Hematopoietic multipotent progenitor cell treated with erythropoietin and hydrocortisone succinate and interleukin-3 and kit ligand, for 6 days (in vitro differentiated cells): Measurements from ENCODE around the gene LAMTOR1.
"Not testable (repeated sequence)": the region's sequence is repeated elsewhere in the genome, so short reads cannot be mapped to it uniquely, and the experiment has no call there.

ENCODE experiments used
- DNase-seq: peaks from one replicate; pipeline ENCODE4 v3.0.0-alpha.2; 2015

LAMTOR1 gene

DNA sequence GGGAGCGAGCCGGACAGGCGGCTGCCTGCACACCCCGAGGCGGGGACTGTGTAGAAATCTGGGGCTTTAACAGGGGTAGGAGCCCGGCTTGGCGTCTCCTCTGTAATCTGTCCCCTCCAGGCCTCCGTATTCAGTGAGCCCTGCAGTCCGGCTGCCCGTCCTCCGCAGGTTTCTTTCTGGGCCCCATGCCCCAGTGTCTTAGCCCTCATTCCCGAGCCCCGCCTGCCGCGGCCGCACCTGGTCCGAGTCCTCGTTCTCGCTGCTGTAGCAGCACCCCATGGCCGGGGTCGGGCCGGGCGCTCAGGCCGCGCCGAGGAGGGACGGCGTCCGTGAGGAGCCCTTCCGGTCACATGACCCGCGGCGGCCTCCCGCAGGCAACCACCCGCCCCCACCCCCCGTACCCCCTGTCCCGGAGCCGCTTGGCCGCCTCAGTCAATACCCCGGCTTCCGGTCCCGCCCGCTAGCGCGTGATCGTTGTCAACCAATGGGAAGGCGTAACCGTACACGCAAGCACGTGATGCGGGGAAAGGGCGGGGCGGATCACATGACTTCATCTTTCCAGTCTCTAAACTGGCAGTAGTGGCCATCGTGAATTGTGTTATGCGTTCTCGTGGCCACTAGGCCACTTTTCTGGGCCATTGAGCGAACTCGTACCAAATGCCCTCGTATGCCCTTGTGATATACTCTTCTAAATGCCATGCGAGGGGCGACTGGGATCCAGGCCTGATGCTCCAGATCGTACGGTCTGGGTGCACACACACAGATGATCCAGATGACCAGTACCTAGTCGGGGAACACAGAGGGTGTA is at the start of gene LAMTOR1:
Gene LAMTOR1, minus strand, starts transcription at position 352 of the 808 bp plus-strand sequence. Its CDS starts 73 bp downstream, at position 279.
- peak; percentile 100 for DNase-seq

DNA sequence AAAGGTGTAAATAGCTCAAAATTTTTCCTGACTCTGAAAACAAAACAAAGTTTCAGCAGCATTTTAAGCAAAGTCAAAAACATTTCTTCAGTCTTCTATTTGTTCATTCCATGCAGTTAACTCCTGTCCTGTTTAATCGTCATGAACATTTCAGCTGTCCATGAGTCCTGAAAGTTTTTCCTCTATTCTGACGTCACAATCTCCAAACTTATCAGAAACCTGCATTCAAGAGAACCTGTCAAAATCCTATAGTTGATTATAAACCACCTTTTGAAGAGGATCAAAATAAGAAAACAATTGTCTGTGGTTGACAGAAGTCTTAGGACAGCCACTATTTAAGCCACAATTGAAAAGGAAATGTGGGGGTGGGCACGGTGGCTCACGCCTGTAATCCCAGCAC is 47.8 kb upstream of the LAMTOR1 start:
- DNase-seq = no peak

DNA sequence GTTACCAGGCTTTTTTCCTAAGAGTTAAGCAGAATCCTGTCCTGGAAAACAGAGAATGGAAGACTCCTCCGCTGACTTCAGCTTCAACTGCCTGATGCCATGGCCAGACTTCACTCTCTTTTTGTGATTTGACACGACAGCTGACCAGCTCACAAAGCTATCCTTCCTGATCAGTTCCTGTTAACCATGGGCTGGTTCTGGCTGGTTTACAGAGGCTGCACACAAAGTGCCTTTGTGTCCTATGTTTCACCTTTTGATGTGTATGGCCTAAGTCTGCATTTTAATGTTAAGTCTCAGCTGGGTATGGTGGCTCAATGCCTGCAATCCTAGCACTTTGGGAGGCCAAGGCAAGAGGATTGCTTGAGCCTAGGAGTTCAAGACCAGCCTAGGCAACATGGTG is 43.5 kb upstream of the LAMTOR1 start:
- DNase-seq = no peak

DNA sequence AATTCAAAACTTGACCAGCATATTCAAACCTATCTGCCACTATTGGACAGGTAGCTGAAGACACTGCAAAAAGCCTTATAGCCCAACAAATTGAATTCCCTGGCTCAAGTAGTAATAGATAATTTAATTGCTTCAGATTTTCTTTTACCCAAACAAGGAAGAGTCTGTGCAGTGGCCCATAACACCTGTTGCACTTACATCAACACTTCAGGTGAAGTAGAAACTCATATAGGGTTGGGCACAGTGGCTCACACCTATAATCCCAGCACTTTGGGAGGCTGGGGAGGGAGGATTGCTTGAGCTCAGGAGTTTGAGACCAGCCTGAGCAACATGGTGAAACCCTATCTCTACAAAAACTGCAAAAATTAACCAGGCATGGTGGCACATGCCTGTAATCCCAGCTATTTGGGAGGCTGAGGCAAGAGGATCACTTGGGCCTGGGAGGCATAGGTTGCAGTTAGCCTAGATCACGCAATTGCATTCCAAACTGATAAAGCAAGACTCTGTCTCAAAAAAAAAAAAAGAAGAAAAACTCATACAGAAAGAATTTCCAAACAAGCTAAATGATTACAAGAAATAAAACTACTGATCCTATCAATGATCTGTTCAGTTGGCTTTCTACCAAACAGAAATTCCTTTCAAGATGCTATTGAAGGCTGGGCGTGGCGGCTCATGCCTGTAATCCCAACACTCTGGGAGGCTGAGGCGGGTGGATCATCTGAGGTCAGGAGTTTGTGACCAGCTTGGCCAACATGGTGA is 41.9 kb upstream of the LAMTOR1 start:
- DNase-seq = no peak

DNA sequence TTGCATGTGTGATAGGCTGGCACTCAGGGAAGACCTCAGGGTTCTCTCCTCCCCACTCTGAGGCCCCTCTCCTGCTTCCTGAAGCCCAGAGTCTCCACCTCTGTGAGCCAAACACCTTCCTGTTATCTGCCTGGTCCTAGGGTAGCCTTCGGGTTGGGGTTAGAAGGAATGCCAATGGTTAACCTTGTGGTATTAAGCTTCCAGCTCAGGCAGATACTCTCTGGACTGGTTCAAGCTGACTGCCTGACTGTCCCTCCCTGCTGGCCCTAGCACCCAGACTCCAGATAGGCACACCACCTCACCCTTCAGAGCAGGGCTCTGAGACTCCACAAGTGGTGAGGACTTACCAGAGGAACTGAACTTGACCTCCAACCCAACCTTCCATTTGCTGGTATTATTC is 39.4 kb upstream of the LAMTOR1 start:
- DNase-seq = not testable (repeated sequence)

DNA sequence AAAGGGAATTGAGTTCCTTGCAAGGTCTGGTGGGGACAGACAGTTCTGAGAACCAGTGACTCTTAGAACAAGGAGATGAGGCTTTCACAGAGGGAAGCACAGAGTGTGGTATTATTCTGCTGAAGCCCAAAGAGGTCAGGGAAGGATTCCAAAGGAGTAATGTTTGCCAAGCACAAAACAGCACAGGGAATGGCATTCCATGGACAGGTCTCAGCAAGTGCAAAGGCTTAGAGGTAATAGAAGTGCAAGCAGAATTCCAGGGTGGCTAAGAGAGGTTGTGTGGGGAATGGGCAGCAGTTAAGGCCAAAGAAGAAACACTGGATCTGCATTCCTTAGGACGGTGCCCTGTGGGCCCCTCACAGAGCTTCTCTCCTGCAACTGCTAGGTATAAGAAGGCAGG is 39.0 kb upstream of the LAMTOR1 start:
- not testable (repeated sequence) for DNase-seq

DNA sequence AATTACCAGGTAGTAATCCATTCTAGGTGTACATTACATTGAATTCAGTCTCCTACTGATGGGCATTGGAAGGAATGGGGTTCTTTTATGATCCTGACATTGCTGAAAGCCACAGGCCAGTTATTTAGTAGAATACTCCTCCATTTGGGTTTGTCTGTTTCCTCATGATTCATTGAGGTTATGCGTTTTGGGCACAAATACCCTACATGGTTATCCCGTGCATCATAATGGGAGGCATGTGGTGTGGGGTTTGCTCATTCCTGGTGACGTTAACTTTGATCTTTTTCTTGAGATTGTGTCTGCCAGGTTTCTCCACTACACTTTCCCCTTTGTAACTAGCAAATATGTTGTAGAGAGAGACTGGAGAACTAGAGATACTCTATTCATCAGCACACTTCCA is 38.0 kb upstream of the LAMTOR1 start:
- DNase-seq = no peak

DNA sequence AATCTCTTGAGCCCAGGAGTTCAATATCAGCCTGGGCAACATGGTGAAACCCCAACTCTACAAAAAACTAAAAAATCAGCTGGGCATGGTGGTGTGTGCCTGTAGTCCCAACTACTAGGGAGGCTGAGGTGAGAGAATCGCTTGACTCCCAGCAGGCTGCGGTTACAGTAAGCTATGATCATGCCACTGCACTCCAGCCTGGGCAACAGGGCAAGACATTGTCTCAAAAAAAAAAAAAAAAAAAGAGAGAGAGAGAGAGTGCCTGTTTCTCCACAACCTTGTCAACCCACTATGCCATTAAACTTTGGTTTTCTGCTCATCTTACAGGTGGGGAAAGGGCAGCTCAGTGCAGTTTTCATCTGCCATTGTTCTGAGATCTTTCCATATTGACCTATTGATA is 37.6 kb upstream of the LAMTOR1 start:
- DNase-seq = no peak

DNA sequence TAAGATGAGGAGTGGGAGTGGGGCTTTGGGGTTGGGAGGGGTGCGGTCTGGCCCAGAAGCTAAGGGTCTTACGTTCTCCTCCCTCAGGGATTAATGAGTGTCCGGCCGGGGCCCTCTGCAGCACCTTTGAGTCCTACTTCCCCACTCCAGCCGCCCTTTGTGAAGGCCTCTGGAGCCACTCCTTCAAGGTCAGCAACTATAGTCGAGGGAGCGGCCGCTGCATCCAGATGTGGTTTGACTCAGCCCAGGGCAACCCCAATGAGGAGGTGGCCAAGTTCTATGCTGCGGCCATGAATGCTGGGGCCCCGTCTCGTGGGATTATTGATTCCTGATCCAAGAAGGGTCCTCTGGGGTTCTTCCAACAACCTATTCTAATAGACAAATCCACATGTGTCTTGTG is 36.4 kb upstream of the LAMTOR1 start:
- DNase-seq = no peak

DNA sequence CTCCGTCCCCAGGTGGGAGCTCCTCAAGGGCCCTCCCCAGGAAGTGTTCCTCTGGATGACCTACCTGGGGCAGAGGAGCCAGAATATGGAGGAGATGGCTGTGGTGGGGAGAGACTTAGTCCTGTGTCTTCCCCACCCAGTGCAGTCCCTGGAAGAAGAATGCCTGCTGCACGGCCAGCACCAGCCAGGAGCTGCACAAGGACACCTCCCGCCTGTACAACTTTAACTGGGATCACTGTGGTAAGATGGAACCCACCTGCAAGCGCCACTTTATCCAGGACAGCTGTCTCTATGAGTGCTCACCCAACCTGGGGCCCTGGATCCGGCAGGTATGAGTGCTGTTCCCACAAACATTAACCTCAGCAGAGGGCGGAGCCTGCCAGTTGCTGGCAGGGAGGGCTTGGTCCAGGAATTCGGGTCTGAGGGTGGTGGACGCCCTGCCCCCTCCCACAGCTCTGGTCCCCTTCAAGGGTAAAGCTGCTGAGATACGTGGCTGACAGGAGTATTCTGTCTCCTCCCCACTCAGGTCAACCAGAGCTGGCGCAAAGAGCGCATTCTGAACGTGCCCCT is 35.8 kb upstream of the LAMTOR1 start:
- no peak for DNase-seq

DNA sequence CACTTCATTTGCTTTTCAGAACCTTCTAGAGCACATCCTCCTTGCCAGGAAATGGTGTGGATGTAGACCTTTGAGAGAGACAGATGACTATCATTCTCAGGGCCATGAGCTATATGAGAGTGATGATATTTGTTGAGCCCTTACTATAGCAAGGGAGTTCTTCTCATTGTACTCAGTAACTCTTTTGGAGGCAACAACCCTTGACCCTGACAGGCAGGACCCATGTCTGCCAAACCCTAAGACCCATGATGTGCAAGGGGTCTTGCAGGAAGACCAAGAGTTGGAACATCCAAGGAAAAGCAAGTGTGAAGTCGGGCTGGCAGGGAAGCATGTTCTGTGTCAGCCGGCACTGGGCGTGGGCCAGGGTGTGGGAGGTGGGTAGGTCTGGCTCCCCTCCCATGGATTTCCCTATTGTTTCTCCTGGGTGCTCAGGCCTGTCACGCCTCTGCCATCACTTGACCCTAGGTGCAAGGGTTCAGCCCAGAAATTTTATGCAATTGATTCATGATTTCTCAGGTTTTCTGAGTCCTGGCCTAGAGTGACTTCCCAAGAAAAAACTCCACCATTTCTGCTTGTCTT is 33.7 kb upstream of the LAMTOR1 start:
- no peak for DNase-seq

DNA sequence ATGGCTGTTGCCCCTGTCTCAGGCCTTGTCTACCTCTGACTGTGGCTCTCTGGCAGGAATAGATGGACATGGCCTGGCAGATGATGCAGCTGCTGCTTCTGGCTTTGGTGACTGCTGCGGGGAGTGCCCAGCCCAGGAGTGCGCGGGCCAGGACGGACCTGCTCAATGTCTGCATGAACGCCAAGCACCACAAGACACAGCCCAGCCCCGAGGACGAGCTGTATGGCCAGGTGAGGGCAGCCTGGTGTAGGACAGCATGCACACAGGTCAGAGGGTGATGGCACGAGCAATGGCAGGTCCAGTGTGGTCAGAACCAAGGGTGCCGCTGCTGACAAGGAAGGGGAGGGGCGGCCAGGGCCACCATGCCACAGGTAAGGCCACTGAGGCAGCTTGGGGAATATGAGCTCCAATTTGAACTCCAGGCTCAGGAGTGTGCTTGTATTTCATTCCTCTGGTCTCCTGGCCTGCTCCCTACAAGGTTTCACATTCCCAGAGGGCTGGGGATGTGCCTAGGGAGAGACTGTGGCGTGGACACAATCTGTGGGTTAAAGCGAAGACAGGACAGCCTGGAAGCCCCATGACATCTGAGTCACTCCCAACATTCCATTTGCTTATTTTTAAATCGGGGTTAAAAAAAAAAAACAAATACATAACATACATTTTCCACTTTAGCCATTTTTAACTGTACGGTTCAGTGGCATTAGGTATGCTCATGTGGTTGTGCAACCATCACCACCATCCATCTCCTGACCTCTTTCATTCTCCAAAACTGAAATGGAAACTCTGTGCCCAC is 33.0 kb upstream of the LAMTOR1 start:
- no peak for DNase-seq

DNA sequence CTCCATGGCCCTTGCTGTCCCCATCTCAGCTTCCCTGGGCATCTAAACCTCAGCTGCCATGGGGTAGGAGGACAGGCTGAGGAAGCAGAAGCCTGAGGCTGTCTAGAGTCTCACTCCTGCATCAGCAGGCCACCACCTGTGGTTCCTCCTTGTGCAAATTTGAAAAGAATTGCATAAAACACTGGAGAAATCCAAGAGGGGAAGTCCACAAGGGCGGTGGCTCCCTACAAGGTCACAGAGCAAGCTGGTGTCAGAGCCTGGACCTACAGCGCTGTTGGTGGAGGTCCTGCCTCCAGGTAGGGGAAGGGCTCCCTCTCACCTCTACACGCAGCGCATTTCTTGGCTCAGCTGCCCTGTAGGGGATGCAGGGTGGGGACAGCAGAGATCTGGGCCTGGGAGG is 32.4 kb upstream of the LAMTOR1 start, which contains the start of gene FOLR3:
Gene FOLR3, plus strand, starts transcription at position 253 of the 400 bp plus-strand sequence. CDS start 228 bp downstream, outside the sequence.
- DNase-seq = not testable (repeated sequence)

DNA sequence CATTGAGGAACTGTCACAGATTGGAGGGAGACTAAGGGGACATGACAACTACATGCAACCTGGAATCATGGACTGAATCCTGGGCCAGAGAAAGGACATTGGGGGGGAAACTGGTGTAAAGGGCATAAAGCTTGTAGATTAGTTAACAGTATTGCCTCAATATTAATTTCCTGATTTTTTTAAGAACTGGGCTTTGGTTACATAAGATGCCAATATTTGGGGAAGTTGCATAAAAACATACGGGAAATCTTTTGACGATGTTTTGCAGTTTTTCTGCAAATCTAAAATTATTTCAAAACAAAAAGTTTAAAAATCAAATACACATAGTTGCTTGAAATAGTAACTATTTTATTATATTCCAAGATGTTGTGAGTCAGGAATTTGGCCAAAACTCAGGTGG is 29.5 kb upstream of the LAMTOR1 start:
- no peak for DNase-seq

DNA sequence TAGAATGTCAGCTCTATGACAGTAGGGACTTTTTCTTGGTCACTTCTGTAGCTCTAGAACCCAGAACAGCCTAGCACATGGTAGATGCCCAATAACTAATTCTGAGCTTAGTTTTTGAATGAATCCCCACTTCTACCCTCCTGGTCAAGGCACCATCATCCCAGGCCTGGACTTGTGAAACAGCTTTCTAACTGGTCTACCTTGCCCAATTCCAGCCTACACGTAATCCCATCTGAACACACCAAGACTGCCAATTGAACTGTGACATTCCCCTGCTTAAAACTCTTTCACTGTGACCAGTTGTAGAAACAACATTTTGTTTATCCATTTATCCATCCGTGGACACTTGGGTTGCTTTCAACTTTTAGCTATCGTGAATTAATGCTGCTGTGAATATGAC is 26.3 kb upstream of the LAMTOR1 start:
- DNase-seq = no peak

DNA sequence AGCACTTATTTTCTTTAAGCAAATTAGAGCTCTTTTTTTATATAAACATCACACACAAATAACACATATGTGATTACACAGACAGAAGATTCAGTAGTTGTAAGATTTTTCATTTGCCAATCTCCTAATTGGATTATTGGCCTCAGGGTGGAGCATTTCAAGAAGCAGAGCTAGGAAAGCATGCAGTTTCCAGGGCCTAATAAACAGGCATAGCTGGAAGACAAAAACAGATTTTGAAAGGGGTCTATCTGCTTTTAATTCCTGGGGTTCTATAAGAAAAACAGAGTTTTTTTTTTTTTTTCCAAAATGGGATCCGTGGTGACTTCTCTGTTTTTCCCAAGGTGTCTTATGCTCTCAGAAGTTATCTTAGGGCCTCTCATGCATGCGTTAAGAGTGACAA is 24.8 kb upstream of the LAMTOR1 start:
- no peak for DNase-seq

DNA sequence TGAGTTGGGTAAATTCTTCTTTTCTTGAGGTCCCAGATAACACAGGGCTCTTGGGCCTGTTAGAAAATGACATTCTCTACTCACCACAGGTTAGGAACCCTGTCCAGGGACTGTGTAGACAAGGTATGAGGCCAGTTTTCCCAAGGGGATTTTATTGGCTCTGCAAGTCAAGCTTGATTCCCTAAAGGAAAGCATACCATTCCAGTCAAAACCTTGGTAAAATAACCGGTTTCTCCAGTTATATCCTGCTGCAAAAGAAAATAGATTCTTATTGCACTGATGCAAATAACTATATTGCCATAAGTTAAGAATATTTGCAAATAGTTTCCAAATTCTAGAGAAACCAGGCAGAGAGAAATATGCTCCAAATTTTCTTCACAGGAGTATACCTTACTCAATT is 22.9 kb upstream of the LAMTOR1 start:
- DNase-seq = no peak

DNA sequence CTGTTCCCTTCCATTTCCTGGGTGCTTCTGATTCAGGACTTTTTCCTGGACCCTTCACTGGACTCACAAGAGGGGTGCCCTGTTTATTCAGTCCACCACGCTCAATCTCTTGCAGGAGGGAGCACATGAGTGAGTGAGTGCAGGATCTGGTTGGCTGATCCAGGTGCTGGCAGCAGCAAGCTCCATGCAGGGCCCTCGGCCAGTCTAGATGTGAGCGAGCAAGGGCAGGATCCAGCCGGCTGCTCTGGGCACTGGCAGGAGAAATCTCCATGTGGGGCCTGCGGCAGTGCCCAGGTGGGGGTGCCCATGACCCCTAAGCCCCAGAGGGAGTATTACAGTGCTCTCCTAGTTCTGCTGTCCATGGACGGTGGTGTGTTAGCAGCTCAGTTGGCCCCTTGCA is 20.9 kb upstream of the LAMTOR1 start:
- no peak for DNase-seq

DNA sequence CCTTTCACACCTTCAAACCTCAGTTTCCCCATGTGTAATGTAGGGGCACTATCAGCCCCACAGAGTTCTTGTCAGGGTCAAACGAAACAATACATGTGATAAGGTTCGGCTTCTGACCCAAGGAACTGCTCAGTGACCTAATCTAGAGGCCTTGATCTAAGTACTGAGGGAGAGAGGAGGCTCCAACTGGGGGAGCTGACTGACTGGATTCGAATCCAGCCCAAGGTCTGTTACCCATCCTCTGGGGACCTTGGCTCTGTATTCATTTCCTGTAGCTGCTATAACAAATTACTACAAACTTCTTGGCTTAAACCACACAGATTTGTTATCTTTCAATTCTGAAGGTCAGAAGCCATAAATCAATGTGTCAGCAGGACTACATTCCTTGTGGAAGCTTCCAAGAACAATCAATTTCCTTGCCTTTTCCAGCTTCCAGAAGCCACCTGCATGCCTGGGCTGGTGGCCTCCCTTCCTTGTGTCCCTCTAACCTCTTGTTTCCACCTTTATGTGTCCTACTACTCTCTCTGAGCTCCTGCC is 20.1 kb upstream of the LAMTOR1 start:
- DNase-seq = no peak

DNA sequence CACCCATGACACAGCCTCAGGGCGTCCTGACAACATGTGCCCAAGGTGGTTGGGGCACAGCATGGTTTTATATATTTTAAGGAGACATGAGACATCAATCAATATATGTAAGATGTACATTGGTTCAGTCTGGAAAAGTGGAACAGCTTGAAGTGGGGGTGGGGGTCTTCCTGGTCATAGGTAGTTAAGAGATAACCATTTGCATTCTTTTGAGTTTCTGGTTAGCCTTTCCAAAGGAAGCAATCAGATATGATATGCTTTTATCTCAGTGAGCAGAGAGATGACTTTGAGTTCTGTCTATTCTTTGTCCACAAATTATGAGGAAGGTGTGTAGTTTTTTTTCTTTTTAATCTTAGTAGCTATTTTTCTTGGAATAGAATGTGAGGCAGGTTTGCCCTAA is 19.5 kb upstream of the LAMTOR1 start:
- DNase-seq = no peak

DNA sequence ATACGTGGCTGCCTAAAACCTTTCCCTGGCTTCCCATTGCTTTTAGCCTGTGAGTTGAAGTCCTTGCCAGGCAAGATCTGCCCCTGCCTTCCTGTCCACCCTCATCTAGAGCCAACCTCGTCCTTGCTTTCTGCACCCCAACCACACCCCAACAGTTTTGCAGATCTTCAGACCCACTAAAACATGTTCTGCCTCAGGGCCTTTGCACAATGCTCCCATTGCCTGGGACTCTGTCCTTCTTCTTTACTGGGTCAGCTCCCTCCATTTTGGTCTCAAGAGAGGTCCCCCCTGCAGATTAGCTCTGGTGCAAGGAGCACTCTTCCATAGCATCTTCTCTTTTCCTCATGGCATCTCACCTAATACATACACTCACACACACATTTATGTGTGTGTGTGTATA is 17.8 kb upstream of the LAMTOR1 start:
- no peak for DNase-seq

DNA sequence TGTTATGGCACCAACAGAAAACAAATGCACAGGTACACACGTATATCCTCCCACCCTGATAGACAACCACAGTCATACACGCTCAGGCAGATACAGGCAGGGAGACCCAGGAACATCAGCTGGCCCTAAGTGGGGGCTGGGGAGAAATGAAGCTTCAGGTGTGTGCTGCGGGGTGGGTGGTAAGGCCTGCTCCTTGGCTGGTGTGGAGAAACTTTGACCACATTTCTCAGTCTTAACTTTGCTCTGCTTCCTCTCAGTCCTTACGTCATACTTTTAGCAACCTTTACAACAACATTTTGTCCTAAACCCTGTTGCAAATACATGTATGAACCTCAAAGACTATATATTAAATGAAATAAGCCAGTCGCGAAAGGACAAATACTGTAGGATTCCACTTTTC is 16.1 kb upstream of the LAMTOR1 start:
- peak; percentile 31 for DNase-seq
